Endodermal cell (in vitro differentiated cells): ENCODE results near the gene BCL2. TPM values are rescaled to one million over a fixed set of nuclear protein-coding genes. Genes with fewer than 3 reads are reported as not detected.

Source experiments
- DNase-seq: peaks from one replicate; pipeline ENCODE4 v3.0.0-alpha.2; 2017
- H3K27ac ChIP-seq: 2 replicates; pipeline ENCODE4 v1.5.1; 2013; ENCODE audit warnings: mild to moderate bottlenecking, low read depth, low read length, moderate library complexity
- H3K27me3 ChIP-seq: 2 replicates; pipeline ENCODE4 v1.6.1; 2013; ENCODE audit warnings: mild to moderate bottlenecking, low read length, moderate library complexity; ENCODE audit not compliant: insufficient read depth, control insufficient read depth, poor library complexity, severe bottlenecking
- H3K36me3 ChIP-seq: 2 replicates; pipeline ENCODE4 v1.7.0; 2013; ENCODE audit warnings: mild to moderate bottlenecking, low read length, moderate library complexity; ENCODE audit not compliant: control insufficient read depth, insufficient read depth
- H3K4me1 ChIP-seq: one replicate; pipeline ENCODE4 v1.7.0; 2013; ENCODE audit warnings: low read length; ENCODE audit not compliant: control insufficient read depth, insufficient read depth
- H3K4me3 ChIP-seq: 2 replicates; pipeline ENCODE4 v1.5.1; 2013; ENCODE audit warnings: mild to moderate bottlenecking, low read length, moderate library complexity
- H3K9ac ChIP-seq: 2 replicates; pipeline ENCODE4 v1.6.1; 2013; ENCODE audit warnings: mild to moderate bottlenecking, low read length, moderate library complexity; ENCODE audit not compliant: poor library complexity, severe bottlenecking; ENCODE audit errors: extremely low read depth
- H3K9me3 ChIP-seq: 2 replicates; pipeline ENCODE4 v1.6.1; 2013; ENCODE audit warnings: mild to moderate bottlenecking, low read length, moderate library complexity; ENCODE audit not compliant: control insufficient read depth
- H3K27ac Mint-ChIP-seq: 2 replicates; pipeline ENCODE4 v1.8.0; 2020; ENCODE audit warnings: mixed read lengths
- H3K27me3 Mint-ChIP-seq: 2 replicates; pipeline ENCODE4 v1.8.0; 2021; ENCODE audit warnings: mild to moderate bottlenecking, mixed read lengths; ENCODE audit not compliant: insufficient read depth
- H3K36me3 Mint-ChIP-seq: 2 replicates; pipeline ENCODE4 v1.8.0; 2020; ENCODE audit warnings: low read depth, mixed read lengths
- H3K4me1 Mint-ChIP-seq: 2 replicates; pipeline ENCODE4 v1.8.0; 2020; ENCODE audit warnings: mixed read lengths
- H3K4me3 Mint-ChIP-seq: 2 replicates; pipeline ENCODE4 v1.8.0; 2020; ENCODE audit warnings: mild to moderate bottlenecking, moderate library complexity, mixed read lengths
- H3K9me3 Mint-ChIP-seq: 2 replicates; pipeline ENCODE4 v1.8.0; 2020; ENCODE audit warnings: mild to moderate bottlenecking, mixed read lengths
- WGBS, 2 experiments: methylation state at CpG; one replicate each; pipeline versions ENCODE4 v1.1.5 to v1.1.7; 2013; ENCODE audit warnings: missing lambda C conversion rate in 2 of 2, mixed read lengths in 1 of 2; ENCODE audit not compliant: insufficient coverage in 1 of 2, insufficient read length in 1 of 2; 5-methylcytosine and 5-hydroxymethylcytosine counted together
- total RNA-seq, 2 donors: library from RNA; stranded (reverse); fragmentation: NEBNext Ultra II Directional in 1 of 2; extraction: Animal tissue kit (Norgen Biotek cat#: 25700) in 1 of 2; gene quantifications; 2 replicates in 1 of 2; 3 replicates in 1 of 2; pipeline ENCODE4 v1.2.1, GENCODE V29; 2021
- TF ChIP-seq, protein P1 (sequence below): fragments of 200-600 bp; sonication (generic); conservative IDR thresholded peaks from 2 replicates; pipeline ENCODE4 v1.5.0; 2021; ENCODE audit warnings: antibody characterized with exemption, mild to moderate bottlenecking

The BCL2 gene
- total RNA-seq, 2 donors from 2014 or later, result 1.4 to 2.3 TPM

DNA sequence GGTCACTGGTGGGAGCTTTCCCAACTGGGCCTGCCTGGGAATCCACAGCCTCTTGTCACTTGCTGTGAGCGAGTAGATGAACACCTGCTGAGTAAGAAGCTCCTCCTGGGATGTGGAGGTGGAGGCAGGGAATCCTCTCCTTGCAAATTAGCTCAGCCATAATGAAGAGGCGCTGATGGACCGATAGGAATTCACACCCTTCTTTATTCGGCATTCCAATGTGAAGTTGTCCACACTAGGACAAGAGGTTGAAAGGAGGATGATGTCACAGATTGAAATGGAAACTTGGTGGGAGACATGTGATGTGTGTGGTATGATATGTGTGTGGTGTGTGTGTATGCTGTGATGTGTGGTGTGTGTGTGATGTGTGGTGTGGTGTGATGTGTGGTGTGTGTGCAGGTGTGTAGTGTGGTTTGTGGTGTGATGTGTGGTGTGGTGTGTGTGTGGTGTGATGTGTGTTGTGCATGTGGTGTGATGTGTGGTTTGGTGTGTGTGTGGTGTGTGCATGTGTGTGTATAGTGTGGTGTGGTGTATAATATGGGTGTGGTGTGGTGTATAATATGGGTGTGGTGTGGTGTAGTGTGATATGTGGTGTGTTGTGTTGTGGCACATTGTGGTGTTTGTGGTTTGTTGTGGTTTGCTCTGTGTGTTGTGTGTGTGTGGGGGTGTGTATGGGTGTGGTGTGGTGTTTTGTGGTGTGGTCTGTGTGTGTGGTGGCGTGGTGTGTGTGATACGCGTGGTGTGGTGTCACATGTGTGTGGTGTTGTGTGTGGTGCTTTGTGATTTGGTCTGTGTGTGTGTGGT is 216.4 kb downstream of the BCL2 start:
- H3K27ac Mint-ChIP-seq, result peak overlapping the region; percentile 7
- WGBS, 2 experiments, result 73 to 81% methylated on average over 4 to 7 of the region's 7 CpGs
- H3K4me3 Mint-ChIP-seq, result no peak overlapping the region

DNA sequence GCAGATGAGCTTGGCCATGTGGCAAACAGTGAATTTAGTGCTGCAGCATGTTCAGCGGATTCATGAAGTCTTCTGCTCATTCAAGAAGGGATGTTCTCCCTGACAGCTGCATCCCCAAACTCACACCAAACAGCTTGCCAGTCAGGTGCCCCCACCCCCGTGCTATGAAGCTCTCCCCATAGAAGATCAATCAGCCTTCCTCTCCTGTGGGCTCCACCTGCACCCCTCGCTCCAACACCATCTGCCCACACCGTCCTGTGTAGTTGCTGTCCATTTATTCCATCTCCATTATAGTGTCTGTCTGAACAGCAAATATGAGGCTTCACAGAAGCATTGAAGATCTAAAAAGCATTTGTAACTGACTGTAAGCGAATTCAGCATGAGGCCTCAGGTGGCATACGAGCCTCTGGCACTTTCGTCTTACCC is 218.9 kb downstream of the BCL2 start:
- no peaks in the 10 kb centered on the region for H3K27me3 Mint-ChIP-seq

More for the DNA sequence above, 216.4 kb downstream of the BCL2 start:
- no peaks in the 10 kb centered on the region for H3K27me3 ChIP-seq
- H3K9ac ChIP-seq, result no peak overlapping the region
- peak; percentile 82 for DNase-seq
- H3K4me1 ChIP-seq, result peaks cover 7% of the 10 kb centered on the region
- H3K4me1 Mint-ChIP-seq, result peaks cover 21% of the 10 kb centered on the region
- TF ChIP-seq, protein P1, sequence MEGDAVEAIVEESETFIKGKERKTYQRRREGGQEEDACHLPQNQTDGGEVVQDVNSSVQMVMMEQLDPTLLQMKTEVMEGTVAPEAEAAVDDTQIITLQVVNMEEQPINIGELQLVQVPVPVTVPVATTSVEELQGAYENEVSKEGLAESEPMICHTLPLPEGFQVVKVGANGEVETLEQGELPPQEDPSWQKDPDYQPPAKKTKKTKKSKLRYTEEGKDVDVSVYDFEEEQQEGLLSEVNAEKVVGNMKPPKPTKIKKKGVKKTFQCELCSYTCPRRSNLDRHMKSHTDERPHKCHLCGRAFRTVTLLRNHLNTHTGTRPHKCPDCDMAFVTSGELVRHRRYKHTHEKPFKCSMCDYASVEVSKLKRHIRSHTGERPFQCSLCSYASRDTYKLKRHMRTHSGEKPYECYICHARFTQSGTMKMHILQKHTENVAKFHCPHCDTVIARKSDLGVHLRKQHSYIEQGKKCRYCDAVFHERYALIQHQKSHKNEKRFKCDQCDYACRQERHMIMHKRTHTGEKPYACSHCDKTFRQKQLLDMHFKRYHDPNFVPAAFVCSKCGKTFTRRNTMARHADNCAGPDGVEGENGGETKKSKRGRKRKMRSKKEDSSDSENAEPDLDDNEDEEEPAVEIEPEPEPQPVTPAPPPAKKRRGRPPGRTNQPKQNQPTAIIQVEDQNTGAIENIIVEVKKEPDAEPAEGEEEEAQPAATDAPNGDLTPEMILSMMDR, result no peak
- H3K9me3 Mint-ChIP-seq, result peaks cover 1% of the 10 kb centered on the region
- no peaks in the 10 kb centered on the region for H3K9me3 ChIP-seq
- H3K4me3 ChIP-seq, result no peak overlapping the region
- H3K36me3 Mint-ChIP-seq, result no peaks in the 10 kb centered on the region
- H3K27me3 Mint-ChIP-seq, result no peaks in the 10 kb centered on the region
- no peaks in the 10 kb centered on the region for H3K36me3 ChIP-seq
- H3K27ac ChIP-seq, result no peak overlapping the region

DNA sequence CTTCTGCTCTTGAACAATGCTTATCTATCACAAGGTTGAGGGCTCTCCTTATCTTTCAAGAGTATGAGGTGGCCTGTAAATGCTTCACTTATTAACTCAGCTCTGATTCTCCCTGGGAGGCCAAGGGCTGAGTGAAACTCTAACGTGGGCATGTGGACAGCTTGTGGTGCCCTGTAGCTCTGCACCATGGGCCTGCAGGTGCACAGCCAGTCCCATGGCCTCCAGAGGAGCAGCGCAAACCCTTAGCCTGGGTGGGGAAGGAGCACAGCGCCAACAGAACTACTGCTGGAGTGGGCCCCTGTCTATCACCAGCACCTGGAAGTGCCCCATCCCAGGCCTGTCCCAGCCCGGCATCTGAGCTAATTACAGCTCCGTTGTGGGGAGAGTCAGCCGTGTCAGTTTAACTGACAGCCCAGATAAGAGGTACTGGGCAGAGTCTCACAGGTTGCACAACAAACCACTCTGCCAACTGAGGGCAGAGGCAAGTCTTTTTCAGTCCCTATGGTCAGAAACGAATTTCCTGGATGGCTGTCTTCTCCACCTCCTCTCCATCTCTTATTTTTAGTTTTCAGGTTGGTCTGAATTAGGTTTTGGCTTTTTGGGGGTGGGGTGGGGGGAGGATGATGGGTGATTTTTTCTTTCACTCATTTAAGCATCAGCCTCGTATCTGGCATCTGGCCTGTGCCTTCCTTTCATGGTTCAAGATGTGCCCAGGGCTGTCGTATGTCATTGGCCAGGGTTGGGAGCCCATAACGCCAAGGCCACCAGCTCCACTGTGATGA is 219.5 kb downstream of the BCL2 start:
- Mint-ChIP-seq H3K36me3 (no peaks in the 10 kb centered on the region), H3K9me3 (peaks cover 1% of the 10 kb centered on the region), H3K4me1 (peaks cover 21% of the 10 kb centered on the region), H3K4me3 (no peak overlapping the region), H3K27ac (no peak overlapping the region), H3K27me3 (no peaks in the 10 kb centered on the region)
- H3K27me3 ChIP-seq, result no peaks in the 10 kb centered on the region
- TF ChIP-seq, protein P1, result no peak
- peaks cover 7% of the 10 kb centered on the region for H3K4me1 ChIP-seq
- H3K27ac ChIP-seq, result no peak overlapping the region
- no peak for DNase-seq
- 90 to 100% methylated on average over 2 to 10 of the region's 10 CpGs for WGBS, 2 experiments
- no peaks in the 10 kb centered on the region for H3K36me3 ChIP-seq
- no peaks in the 10 kb centered on the region for H3K9me3 ChIP-seq
- H3K9ac ChIP-seq, result no peak overlapping the region
- H3K4me3 ChIP-seq, result peak overlapping the region; percentile 45

More for the DNA sequence above, 218.9 kb downstream of the BCL2 start:
- Histone ChIP-seq H3K4me3 (no peak overlapping the region), H3K4me1 (peaks cover 7% of the 10 kb centered on the region), H3K9me3 (no peaks in the 10 kb centered on the region), H3K9ac (no peak overlapping the region), H3K36me3 (no peaks in the 10 kb centered on the region), H3K27me3 (no peaks in the 10 kb centered on the region), H3K27ac (no peak overlapping the region)
- Mint-ChIP-seq H3K36me3 (no peaks in the 10 kb centered on the region), H3K27ac (no peak overlapping the region), H3K9me3 (peaks cover 1% of the 10 kb centered on the region), H3K4me3 (no peak overlapping the region), H3K4me1 (peaks cover 21% of the 10 kb centered on the region)
- DNase-seq, result no peak
- TF ChIP-seq, protein P1, result no peak
- 95 to 98% methylated on average over 6 to 7 of the region's 7 CpGs for WGBS, 2 experiments
